ENCODE measurements around the gene ARFGEF3.

The ARFGEF3 gene

DNA sequence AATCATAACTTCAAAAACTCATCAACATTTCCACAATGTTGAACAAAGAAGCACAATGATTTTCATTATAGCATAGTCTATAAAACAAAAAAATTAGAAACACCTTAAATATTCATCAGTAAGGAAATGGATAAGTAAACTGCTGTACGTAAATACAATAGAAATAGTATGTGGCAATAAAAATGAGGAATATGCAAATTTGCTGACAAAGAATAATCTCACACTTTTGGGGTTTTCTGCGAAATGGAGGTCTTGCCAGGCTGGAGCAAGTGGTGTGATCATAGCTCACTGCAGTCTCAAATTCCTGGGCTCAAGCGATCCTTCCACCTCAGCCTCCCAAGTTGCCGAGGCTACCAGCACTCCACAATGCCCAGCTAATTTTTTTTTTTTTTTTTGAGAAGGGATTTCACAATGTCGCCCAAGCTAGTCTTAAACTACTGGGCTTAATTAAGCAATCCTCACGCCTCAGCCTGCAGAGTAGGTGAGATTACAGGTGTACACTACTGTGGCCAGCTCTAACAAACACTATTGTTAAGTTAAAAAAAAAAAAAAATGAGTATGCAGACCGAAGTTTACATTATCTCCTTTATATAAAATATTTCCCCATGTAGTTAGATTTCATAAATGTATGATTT is 157.1 kb downstream of the ARFGEF3 start:
- TF ChIP-seq CTCF (IDR thresholded peaks at IDR 0.05) (no peak), ZFX (IDR thresholded peaks at IDR 0.05; ENCODE audit: borderline replicate concordance) (no peak)
- H3K27ac ChIP-seq: no peak overlapping the region

DNA sequence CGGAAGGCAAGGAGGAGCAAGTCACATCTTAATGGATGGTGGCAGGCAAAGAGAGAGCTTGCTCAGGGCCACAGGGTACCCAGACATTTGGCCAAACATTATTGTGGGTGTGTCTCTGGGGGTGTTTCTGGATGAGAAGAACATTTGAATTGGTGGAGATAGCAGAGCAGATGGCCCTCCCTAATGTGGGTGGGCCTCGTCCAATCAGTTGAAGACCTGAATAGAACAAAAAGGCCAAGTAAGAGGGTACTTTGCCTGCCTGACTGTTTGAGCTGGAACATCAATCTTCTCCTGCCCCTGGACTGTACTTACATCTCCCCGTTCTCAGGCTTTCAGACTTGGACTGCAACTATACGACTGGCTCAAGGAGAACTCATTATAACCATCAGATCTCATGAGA is 160.2 kb downstream of the ARFGEF3 start:
- H3K27ac ChIP-seq: no peak overlapping the region
- TF ChIP-seq ZFX (IDR thresholded peaks at IDR 0.05; ENCODE audit: borderline replicate concordance) (no peak), CTCF (IDR thresholded peaks at IDR 0.05) (no peak)

- TF ChIP-seq CTCF (IDR thresholded peaks at IDR 0.05): no peak
- no peak for TF ChIP-seq ZFX (IDR thresholded peaks at IDR 0.05; ENCODE audit: borderline replicate concordance)
- H3K27ac ChIP-seq: peak overlapping the region; percentile 17; the same call in 1 of the 2 replicates
Measured at GRCh38 chr6:138323821-138324220, 162.1 kb downstream of the ARFGEF3 start.

- TF ChIP-seq CTCF (IDR thresholded peaks at IDR 0.05) (no peak), ZFX (IDR thresholded peaks at IDR 0.05; ENCODE audit: borderline replicate concordance) (no peak)
- H3K27ac ChIP-seq: peak overlapping the region; percentile 52; the same call in 1 of the 2 replicates
Measured at GRCh38 chr6:138328210-138328609, 166.5 kb downstream of the ARFGEF3 start.

GRCh38 chr6:138330763-138331162 is 169.0 kb downstream of the ARFGEF3 start:
- H3K27ac ChIP-seq: peak overlapping the region; percentile 52
- TF ChIP-seq CTCF (IDR thresholded peaks at IDR 0.05) (no peak), ZFX (IDR thresholded peaks at IDR 0.05; ENCODE audit: borderline replicate concordance) (no peak)

GRCh38 chr6:138331444-138331843 is 169.7 kb downstream of the ARFGEF3 start:
- H3K27ac ChIP-seq: peak overlapping the region; percentile 52
- TF ChIP-seq CTCF (IDR thresholded peaks at IDR 0.05) (no peak), ZFX (IDR thresholded peaks at IDR 0.05; ENCODE audit: borderline replicate concordance) (no peak)

DNA sequence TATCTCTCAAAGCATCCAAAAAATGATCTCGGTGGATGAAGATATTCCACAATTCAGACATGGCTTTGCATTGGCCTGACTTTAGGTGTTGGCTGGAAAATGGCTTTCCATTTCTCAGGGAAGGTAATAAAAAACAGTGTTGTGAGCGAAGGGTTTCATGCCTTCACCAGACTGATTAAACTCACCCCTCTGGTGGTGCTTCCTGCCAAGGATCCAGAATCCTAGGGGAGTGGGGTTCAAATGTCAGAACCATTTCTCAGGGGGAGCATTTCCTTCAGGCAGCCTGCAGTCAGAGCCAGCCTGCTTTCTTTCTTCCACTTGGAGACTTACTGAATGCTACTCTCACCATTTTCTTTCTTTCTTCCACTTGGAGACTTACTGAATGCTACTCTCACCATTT is 170.2 kb downstream of the ARFGEF3 start:
- peak overlapping the region; percentile 52 for H3K27ac ChIP-seq
- no peak for TF ChIP-seq ZFX (IDR thresholded peaks at IDR 0.05; ENCODE audit: borderline replicate concordance)
- no peak for TF ChIP-seq CTCF (IDR thresholded peaks at IDR 0.05)

All from 22Rv1 (cell line).